Measurements from ENCODE around the gene TMEM11. TPM values are rescaled to one million over a fixed set of nuclear protein-coding genes. Genes with fewer than 3 reads are reported as not detected.

The TMEM11 gene
- total and polyA plus RNA-seq, 2 donors from 2014 or later = 17.4 to 34.2 TPM

DNA sequence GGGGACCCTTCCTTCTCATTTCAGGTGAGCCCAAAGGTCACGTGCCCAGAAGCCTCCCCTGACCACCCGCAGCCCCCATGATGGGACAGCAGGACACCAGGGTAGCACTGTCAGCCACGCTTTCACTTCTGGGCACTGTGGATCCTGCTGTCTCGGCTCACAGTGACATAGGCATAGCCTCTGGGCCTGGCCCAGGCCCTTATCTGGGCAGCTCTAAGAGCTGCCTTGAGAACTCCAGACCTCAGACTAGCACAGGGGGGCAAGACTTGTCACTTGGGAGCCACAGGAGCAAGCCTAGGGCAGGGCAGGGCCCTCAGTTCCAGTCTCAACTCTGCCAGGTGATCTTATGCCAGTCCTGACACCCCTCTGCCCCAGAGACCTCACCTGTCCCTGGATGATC lies 34.5 kb upstream of the TMEM11 start:
- Histone ChIP-seq H3K27me3 (ENCODE audit: control insufficient read depth, insufficient read depth, low read length) (no peaks in the 10 kb centered on the region), H3K4me1 (ENCODE audit: control insufficient read depth in 2 of 3, insufficient read depth in 2 of 3, low read depth in 1 of 3, low read length in 3 of 3) (peaks cover 0 to 11% (median 11%) of the 10 kb centered on the region in 3 donors), H3K27ac (ENCODE audit: low read depth in 2 of 2, low read length in 2 of 2) (no peak overlapping the region), H3K9me3 (ENCODE audit: control insufficient read depth in 2 of 3, insufficient read depth in 1 of 3, low read length in 3 of 3) (no peaks in the 10 kb centered on the region), H3K4me3 (ENCODE audit: low read length in 3 of 3) (no peak overlapping the region), H3K36me3 (ENCODE audit: control insufficient read depth in 2 of 3, insufficient read depth in 3 of 3, low read length in 3 of 3) (no peaks in the 10 kb centered on the region), H3K9ac (ENCODE audit: low read length in 3 of 3) (no peak overlapping the region)
- intact Hi-C loops (cut with DNase I) = no loop called here
- FAIRE-seq = no peak
- TF ChIP-seq, protein P1, sequence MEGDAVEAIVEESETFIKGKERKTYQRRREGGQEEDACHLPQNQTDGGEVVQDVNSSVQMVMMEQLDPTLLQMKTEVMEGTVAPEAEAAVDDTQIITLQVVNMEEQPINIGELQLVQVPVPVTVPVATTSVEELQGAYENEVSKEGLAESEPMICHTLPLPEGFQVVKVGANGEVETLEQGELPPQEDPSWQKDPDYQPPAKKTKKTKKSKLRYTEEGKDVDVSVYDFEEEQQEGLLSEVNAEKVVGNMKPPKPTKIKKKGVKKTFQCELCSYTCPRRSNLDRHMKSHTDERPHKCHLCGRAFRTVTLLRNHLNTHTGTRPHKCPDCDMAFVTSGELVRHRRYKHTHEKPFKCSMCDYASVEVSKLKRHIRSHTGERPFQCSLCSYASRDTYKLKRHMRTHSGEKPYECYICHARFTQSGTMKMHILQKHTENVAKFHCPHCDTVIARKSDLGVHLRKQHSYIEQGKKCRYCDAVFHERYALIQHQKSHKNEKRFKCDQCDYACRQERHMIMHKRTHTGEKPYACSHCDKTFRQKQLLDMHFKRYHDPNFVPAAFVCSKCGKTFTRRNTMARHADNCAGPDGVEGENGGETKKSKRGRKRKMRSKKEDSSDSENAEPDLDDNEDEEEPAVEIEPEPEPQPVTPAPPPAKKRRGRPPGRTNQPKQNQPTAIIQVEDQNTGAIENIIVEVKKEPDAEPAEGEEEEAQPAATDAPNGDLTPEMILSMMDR (IDR thresholded peaks at IDR 0.05; ENCODE audit: borderline replicate concordance, extremely low read depth, insufficient read depth) = no peak
- DNase-seq = no peak

DNA sequence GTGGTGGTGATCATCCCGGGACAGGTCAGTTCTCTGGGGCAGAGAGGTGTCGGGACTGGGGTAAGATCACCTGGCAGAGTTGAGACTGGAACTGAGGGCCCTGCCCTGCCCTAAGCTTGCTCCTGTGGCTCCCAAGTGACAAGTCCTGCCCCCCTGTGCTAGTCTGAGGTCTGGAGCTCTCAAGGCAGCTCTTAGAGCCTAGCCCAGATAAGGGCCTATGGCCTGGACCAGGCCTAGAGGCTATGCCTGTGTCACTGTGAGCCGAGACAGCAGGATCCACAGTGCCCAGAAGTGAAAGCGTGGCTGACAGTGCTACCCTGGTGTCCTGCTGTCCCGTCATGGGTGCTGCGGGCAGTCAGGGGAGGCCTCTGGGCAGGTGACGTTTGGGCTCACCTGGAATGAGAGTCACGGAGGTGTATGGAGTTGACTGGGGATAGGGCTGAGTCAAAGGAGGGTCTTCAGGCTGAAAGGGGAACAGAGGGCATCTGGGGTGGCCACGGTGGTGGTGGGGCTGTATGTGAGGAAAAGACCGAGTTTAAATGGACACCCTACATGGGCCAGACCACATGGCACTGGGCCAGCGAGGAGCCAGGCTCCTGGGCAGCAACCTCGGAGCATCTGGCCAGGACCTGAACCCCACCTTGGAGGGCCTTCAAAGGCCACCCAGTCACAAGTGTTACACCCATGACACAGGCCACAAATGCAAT lies 33.7 kb upstream of the TMEM11 start:
- Histone ChIP-seq H3K4me1 (ENCODE audit: control insufficient read depth in 2 of 3, insufficient read depth in 2 of 3, low read depth in 1 of 3, low read length in 3 of 3) (peaks cover 0 to 17% (median 14%) of the 10 kb centered on the region in 3 donors), H3K36me3 (ENCODE audit: control insufficient read depth in 2 of 3, insufficient read depth in 3 of 3, low read length in 3 of 3) (no peaks in the 10 kb centered on the region), H3K9ac (ENCODE audit: low read length in 3 of 3) (no peak overlapping the region), H3K4me3 (ENCODE audit: low read length in 3 of 3) (no peak overlapping the region), H3K9me3 (ENCODE audit: control insufficient read depth in 2 of 3, insufficient read depth in 1 of 3, low read length in 3 of 3) (no peaks in the 10 kb centered on the region), H3K27me3 (ENCODE audit: control insufficient read depth, insufficient read depth, low read length) (no peaks in the 10 kb centered on the region), H3K27ac (ENCODE audit: low read depth in 2 of 2, low read length in 2 of 2) (no peak overlapping the region)
- TF ChIP-seq, protein P1 (IDR thresholded peaks at IDR 0.05; ENCODE audit: borderline replicate concordance, extremely low read depth, insufficient read depth) = no peak
- intact Hi-C loops (cut with DNase I) = no loop called here
- FAIRE-seq (no peak), DNase-seq (no peak)

DNA sequence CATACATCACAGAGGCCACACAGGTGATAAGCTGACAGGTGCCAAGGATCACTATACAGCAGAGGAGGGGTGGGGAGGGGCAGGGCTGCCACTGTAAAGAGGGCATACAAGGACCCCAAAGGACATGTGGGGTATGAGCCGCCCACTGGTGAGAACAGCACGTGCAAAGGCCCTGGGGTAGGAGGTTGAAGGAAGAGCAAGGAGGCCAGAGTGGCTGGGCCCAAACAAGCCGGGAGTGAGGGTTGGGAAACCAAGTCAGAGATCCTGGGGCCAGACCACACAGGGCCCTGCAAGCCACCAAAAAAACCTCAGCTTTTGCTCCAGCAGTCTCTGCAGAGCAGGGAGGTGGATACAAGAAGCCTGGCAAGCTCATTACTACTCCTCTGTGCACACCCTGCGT lies 32.7 kb upstream of the TMEM11 start:
- intact Hi-C loops (cut with DNase I) = no loop called here
- H3K9me3 ChIP-seq (ENCODE audit: control insufficient read depth in 2 of 3, insufficient read depth in 1 of 3, low read length in 3 of 3) = no peaks in the 10 kb centered on the region
- H3K9ac ChIP-seq (ENCODE audit: low read length in 3 of 3) = no peak overlapping the region
- no peak for DNase-seq
- FAIRE-seq = no peak
- H3K27ac ChIP-seq (ENCODE audit: low read depth in 2 of 2, low read length in 2 of 2) = no peak overlapping the region
- H3K36me3 ChIP-seq (ENCODE audit: control insufficient read depth in 2 of 3, insufficient read depth in 3 of 3, low read length in 3 of 3) = no peaks in the 10 kb centered on the region
- H3K27me3 ChIP-seq (ENCODE audit: control insufficient read depth, insufficient read depth, low read length) = no peaks in the 10 kb centered on the region
- no peak overlapping the region for H3K4me3 ChIP-seq (ENCODE audit: low read length in 3 of 3)
- H3K4me1 ChIP-seq (ENCODE audit: control insufficient read depth in 2 of 3, insufficient read depth in 2 of 3, low read depth in 1 of 3, low read length in 3 of 3) = peaks cover 0 to 16% (median 14%) of the 10 kb centered on the region in 3 donors
- TF ChIP-seq, protein P1 (IDR thresholded peaks at IDR 0.05; ENCODE audit: borderline replicate concordance, extremely low read depth, insufficient read depth) = no peak
